ENCODE measurements around the gene TDRD5.

Gene TDRD5

DNA sequence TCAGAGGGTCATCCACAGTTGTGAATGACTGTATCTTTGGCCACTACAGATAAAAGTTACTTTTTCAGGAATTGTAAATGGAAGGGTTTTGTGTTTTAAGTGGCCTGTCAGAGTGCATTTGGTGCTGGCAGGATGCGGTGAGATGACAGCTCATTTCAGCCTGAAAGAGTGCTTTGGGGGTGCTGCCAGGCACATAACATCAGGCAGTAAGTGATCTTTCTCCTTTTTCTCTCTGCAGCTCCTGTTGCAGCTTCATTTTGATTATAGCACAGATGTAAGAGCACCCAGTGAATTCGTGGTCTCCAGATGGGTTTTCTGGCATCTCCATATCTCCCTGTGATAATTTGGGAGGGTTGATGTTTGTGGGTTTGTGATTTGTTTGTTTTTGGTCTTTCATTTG is 136.6 kb downstream of the TDRD5 start:
- DNase-seq (ENCODE audit: low read depth, low spot score): no peak
- H3K4me3 ChIP-seq (ENCODE audit: low read depth, low read length): no peak overlapping the region
- TF ChIP-seq, protein P1, sequence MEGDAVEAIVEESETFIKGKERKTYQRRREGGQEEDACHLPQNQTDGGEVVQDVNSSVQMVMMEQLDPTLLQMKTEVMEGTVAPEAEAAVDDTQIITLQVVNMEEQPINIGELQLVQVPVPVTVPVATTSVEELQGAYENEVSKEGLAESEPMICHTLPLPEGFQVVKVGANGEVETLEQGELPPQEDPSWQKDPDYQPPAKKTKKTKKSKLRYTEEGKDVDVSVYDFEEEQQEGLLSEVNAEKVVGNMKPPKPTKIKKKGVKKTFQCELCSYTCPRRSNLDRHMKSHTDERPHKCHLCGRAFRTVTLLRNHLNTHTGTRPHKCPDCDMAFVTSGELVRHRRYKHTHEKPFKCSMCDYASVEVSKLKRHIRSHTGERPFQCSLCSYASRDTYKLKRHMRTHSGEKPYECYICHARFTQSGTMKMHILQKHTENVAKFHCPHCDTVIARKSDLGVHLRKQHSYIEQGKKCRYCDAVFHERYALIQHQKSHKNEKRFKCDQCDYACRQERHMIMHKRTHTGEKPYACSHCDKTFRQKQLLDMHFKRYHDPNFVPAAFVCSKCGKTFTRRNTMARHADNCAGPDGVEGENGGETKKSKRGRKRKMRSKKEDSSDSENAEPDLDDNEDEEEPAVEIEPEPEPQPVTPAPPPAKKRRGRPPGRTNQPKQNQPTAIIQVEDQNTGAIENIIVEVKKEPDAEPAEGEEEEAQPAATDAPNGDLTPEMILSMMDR (IDR thresholded peaks at IDR 0.05; ENCODE audit: low read depth, low read length): no peak
- in situ Hi-C loops (cut with HindIII; ENCODE audit: low sequenced_read_pairs): no loop called here

DNA sequence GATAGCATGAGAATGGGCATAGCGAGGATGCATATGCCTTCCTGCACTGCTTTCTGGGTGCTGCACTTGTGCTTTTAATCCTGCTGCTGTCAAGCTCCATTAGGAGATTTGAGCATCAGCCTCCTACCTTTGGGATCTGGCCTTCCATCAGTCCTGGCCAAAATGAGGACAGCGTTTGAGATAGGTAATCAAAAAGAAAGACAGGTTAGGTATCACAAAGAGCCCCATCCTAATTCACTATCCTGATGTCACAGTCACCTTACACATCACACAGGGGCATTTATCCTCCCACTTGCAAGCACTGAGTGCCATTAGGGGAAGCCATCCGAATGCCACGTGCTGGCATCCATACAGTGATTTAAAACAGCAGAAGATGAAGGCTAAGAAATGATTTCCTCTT is 138.2 kb downstream of the TDRD5 start:
- DNase-seq (ENCODE audit: low read depth, low spot score): no peak
- in situ Hi-C loops (cut with HindIII; ENCODE audit: low sequenced_read_pairs): no loop called here
- H3K4me3 ChIP-seq (ENCODE audit: low read depth, low read length): no peak overlapping the region
- TF ChIP-seq, protein P1 (IDR thresholded peaks at IDR 0.05; ENCODE audit: low read depth, low read length): no peak

DNA sequence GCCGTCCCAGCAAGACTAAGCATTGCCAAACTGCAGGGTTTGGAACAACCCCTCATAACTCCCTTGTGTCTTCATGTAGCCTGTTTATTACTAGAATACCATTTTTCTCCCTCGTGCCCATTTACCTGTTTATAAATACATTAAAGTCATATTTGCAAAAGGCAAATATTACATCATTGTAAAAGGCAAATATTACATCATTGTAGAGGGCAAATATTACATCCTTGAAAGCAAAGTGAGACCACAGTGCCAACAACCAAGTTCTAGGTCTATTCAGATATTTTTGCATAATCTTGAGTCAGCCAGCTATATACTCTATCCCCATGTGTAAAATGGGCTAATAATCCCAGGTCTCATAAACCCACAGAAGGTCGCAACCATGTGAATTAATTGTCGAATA is 140.0 kb downstream of the TDRD5 start:
- TF ChIP-seq, protein P1 (IDR thresholded peaks at IDR 0.05; ENCODE audit: low read depth, low read length): no peak
- in situ Hi-C loops (cut with HindIII; ENCODE audit: low sequenced_read_pairs): no loop called here
- no peak overlapping the region for H3K4me3 ChIP-seq (ENCODE audit: low read depth, low read length)
- DNase-seq (ENCODE audit: low read depth, low spot score): no peak
